Osteocyte (in vitro differentiated cells): ENCODE results near the gene NDUFC2. TPM values are rescaled to one million over a fixed set of nuclear protein-coding genes. Genes with fewer than 3 reads are reported as not detected.

Source experiments
- DNase-seq: peaks from one replicate; pipeline ENCODE4 v3.0.0; 2021; ENCODE audit warnings: mixed read lengths; ENCODE audit not compliant: unreplicated experiment; ENCODE audit errors: extremely low spot score
- H3K27ac Mint-ChIP-seq: one replicate; pipeline ENCODE4 v1.8.0; 2021; ENCODE audit warnings: mild to moderate bottlenecking, mixed read lengths; ENCODE audit not compliant: unreplicated experiment
- H3K27me3 Mint-ChIP-seq: one replicate; pipeline ENCODE4 v1.8.0; 2021; ENCODE audit warnings: mixed read lengths; ENCODE audit not compliant: unreplicated experiment
- H3K36me3 Mint-ChIP-seq: one replicate; pipeline ENCODE4 v1.8.0; 2021; ENCODE audit warnings: mixed read lengths; ENCODE audit not compliant: unreplicated experiment
- H3K4me1 Mint-ChIP-seq: one replicate; pipeline ENCODE4 v1.8.0; 2021; ENCODE audit warnings: mixed read lengths; ENCODE audit not compliant: unreplicated experiment
- H3K4me3 Mint-ChIP-seq: one replicate; pipeline ENCODE4 v1.8.0; 2021; ENCODE audit warnings: mild to moderate bottlenecking, moderate library complexity, mixed read lengths; ENCODE audit not compliant: unreplicated experiment
- H3K9me3 Mint-ChIP-seq: one replicate; pipeline ENCODE4 v1.8.0; 2021; ENCODE audit warnings: mixed read lengths; ENCODE audit not compliant: unreplicated experiment
- CTCF ChIP-seq: fragments of 200-600 bp; sonication (generic); IDR thresholded peaks from 2 replicates; pipeline ENCODE4 v1.5.0; 2021; ENCODE audit warnings: antibody characterized with exemption, mild to moderate bottlenecking, moderate library complexity
- total RNA-seq: library from RNA; stranded (reverse); gene quantifications from 2 replicates; pipeline ENCODE4 v1.2.1, GENCODE V29; 2021

Gene NDUFC2
- total RNA-seq, 1 donor from 2014 or later = 199 TPM

DNA sequence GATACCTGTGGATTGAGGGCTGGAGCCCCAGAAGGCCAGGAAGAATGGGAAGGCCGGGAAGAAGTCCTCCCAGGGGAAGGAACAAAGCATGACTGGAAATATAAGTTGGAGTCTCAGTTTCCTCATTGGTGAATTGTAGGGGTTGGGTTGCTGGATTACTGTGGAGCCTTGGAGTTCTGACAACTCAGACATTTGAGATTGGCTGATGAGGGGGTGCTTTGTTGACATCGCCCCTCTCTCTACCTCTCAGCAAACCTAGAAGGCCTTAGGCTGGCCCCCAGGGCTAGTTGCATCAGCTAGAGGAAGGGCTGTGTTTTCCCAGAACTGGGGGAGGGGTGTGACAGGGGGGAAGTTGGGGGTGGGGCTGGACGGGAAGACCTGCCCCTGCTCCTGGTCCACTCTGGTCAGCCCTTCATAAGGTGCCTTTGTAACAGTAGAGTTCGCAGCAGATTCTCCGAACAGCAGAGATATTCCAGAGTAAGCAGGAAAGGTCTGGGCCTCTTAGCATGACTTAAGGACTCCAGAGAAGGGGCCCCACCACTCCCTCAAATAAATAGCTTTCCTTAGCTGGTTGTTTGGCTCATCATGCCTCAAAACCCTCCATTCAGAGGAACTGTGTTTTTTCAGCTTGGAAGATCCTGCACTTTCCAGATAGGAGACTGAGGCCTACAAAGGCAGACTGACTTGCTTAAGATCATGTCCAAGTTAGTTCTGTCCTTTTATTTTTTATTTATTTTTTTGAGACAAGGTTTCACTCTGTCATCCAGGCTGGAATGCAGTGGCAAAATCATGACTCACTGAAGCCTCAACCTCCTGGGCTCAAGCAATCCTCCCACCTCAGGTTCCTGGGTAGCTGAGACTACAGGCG is 28.5 kb downstream of the NDUFC2 start:
- Mint-ChIP-seq H3K27ac (peak overlapping the region; percentile 69), H3K27me3 (no peaks in the 10 kb centered on the region), H3K36me3 (no peaks in the 10 kb centered on the region), H3K9me3 (no peaks in the 10 kb centered on the region), H3K4me1 (peaks cover 14% of the 10 kb centered on the region), H3K4me3 (no peak overlapping the region)
- DNase-seq = no peak
- no peak for TF ChIP-seq CTCF

DNA sequence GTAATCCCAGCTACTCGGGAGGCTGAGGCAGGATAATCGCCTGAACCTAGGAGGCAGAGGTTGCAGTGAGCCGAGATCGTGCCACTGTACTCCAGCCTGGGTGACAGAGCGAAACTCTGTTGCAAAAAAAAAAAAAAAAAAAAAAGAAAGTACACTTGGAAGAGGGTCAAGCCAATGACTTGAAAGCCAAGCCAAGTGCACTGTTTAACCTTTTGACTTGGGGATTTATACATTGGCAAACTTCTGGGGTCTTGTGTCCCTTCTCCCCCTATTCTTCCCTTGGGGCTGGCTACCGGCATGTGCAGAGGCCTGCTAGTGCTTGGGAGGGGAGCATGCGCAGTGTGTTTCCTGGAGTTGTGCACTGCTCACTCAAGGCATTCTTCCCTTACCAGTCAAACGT is 30.3 kb downstream of the NDUFC2 start:
- Mint-ChIP-seq H3K27ac (no peak overlapping the region), H3K4me3 (no peak overlapping the region), H3K27me3 (no peaks in the 10 kb centered on the region), H3K9me3 (no peaks in the 10 kb centered on the region), H3K36me3 (no peaks in the 10 kb centered on the region), H3K4me1 (peaks cover 22% of the 10 kb centered on the region)
- TF ChIP-seq CTCF = no peak
- DNase-seq = no peak

DNA sequence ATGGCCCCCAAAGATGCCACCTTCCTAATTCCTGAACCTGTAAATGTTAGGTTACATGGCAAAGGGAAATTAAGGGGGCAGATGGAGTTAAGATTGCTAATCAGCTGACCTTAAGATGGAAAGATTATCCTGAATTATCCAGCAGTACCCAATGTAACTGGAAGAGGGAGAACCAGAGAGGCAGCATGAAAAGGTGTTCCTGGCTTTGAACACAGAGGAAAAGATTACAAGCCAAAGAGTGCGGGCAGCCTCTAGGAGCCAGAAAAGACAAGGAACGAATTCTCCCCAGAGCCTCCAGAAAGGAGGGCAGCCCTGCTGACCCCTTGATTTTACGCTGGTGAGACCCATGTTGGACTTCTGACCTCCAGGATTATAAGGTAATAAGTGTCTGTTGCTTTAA is 31.1 kb downstream of the NDUFC2 start:
- no peak overlapping the region for H3K27ac Mint-ChIP-seq
- no peaks in the 10 kb centered on the region for H3K36me3 Mint-ChIP-seq
- H3K27me3 Mint-ChIP-seq = no peaks in the 10 kb centered on the region
- no peak for DNase-seq
- no peaks in the 10 kb centered on the region for H3K9me3 Mint-ChIP-seq
- H3K4me3 Mint-ChIP-seq = no peak overlapping the region
- TF ChIP-seq CTCF = no peak
- H3K4me1 Mint-ChIP-seq = peaks cover 22% of the 10 kb centered on the region

DNA sequence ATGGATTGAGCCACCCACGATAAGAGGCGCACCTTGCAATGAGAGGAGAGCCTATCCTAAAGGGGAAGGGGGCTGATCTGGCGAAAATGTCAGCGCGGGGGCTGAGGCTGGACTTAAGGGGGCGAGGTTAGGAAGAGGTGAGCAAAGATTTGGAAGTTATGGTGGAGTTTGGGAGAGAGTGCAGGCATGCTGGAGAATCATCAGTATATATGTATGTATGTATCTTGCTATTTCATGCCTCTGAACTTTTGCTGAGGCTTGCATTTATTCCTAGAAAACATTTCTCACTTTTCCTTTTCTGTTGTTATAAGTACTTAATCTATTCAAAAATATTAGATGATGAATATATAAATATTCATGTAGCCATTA is 33.2 kb downstream of the NDUFC2 start:
- Mint-ChIP-seq H3K27me3 (no peaks in the 10 kb centered on the region), H3K4me1 (peaks cover 24% of the 10 kb centered on the region), H3K4me3 (no peak overlapping the region), H3K9me3 (no peaks in the 10 kb centered on the region), H3K36me3 (no peaks in the 10 kb centered on the region), H3K27ac (no peak overlapping the region)
- DNase-seq = no peak
- peak; percentile 4 for TF ChIP-seq CTCF

DNA sequence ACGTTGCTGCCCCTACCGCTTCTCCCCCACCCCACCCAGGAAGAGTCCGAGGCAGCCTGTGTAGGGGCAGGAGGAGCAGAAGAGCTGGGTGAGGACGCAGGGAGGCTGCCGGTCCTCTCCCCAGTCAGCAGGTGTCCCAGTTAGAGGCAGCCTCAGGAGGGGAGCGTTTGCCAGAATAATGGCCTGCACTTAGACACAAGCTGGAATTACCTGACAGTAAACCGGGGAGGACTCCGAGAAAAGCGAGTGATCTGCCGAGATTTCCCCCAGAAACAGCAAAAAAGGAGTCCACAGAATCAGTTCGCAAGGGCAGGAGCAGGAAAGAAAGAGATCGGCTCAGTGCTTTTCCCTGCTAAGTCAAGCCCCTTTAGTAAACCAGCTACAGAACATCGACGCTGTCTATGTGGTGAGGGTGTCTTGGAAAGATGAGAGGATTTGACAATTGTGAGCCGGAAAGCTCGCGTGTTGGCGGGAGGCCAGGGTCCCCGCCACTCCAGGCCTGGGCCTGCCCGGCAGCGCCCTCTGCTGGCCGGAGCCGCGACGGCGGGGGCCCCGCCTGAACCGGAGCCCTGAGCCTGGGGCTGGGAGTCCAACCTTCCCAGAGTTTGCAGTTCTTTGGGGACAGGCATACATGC is 33.7 kb downstream of the NDUFC2 start:
- TF ChIP-seq CTCF = peak; percentile 100
- Mint-ChIP-seq H3K9me3 (no peaks in the 10 kb centered on the region), H3K27ac (peak overlapping the region; percentile 71), H3K36me3 (no peaks in the 10 kb centered on the region), H3K4me1 (peaks cover 24% of the 10 kb centered on the region), H3K27me3 (no peaks in the 10 kb centered on the region), H3K4me3 (peak overlapping the region; percentile 65)
- DNase-seq = peak; percentile 95
